ENCODE results near the gene CLSTN2. TPM values are rescaled to one million over a fixed set of nuclear protein-coding genes. Genes with fewer than 3 reads are reported as not detected.

The CLSTN2 gene
- total RNA-seq, 1 experiment from 2014 or later: not detected

DNA sequence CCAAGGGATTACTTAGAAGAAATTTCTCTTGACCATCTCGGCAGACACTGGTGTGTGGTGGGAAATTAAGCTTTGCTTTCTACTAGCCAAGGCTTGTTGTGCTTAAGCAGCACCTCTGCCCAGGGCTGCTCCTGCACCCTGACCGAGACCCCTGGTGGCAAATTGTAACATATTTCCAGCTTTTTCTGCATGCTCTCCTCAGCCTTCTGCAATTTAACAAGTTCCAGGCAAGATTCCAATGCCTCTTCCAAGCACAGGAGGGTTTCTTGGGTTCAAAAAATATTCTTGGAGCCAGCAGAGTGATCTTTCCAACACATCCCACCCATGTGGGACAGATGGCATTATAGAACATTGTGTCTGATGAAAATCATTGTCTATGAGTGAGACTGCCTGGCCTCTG, 210.5 kb downstream of the CLSTN2 start:
- H3K27ac ChIP-seq (ENCODE audit: low read length): no peak overlapping the region
- intact Hi-C loops (cut with micrococcal nuclease): no loop called here
- H2AFZ ChIP-seq (ENCODE audit: low read length): no peak overlapping the region
- no peaks in the 10 kb centered on the region for H4K20me1 ChIP-seq (ENCODE audit: low read length)
- ChIA-PET CTCF (no interaction called here), POLR2A (ENCODE audit: unreplicated experiment) (no interaction called here)
- no peaks in the 10 kb centered on the region for H3K9me3 ChIP-seq (ENCODE audit: low read length)
- H3K4me3 ChIP-seq (ENCODE audit: low read length): no peak overlapping the region
- no peak overlapping the region for H3K9ac ChIP-seq (ENCODE audit: low read length)
- no peaks in the 10 kb centered on the region for H3F3A ChIP-seq (ENCODE audit: low read length, unreplicated experiment)
- no peaks in the 10 kb centered on the region for H3K9me2 ChIP-seq (replicated peaks; ENCODE audit: low read length)
- no peak overlapping the region for H3K4me2 ChIP-seq (ENCODE audit: low read length)
- ATAC-seq: no peak
- H3K79me2 ChIP-seq (ENCODE audit: low read length): no peaks in the 10 kb centered on the region
- TF ChIP-seq, protein P1, sequence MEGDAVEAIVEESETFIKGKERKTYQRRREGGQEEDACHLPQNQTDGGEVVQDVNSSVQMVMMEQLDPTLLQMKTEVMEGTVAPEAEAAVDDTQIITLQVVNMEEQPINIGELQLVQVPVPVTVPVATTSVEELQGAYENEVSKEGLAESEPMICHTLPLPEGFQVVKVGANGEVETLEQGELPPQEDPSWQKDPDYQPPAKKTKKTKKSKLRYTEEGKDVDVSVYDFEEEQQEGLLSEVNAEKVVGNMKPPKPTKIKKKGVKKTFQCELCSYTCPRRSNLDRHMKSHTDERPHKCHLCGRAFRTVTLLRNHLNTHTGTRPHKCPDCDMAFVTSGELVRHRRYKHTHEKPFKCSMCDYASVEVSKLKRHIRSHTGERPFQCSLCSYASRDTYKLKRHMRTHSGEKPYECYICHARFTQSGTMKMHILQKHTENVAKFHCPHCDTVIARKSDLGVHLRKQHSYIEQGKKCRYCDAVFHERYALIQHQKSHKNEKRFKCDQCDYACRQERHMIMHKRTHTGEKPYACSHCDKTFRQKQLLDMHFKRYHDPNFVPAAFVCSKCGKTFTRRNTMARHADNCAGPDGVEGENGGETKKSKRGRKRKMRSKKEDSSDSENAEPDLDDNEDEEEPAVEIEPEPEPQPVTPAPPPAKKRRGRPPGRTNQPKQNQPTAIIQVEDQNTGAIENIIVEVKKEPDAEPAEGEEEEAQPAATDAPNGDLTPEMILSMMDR (conservative IDR thresholded peaks at IDR 0.05; ENCODE audit: low read depth, low read length): no peak
- TF ChIP-seq EZH2phosphoT487 (IDR thresholded peaks at IDR 0.05; ENCODE audit: borderline replicate concordance, low read length) (no peak), EZH2 (IDR thresholded peaks at IDR 0.05; ENCODE audit: low read length, unreplicated experiment) (no peak)
- no TSS peak for BruUV-seq (replicated peaks)
- DNase-seq: no peak
- H3K36me3 ChIP-seq (ENCODE audit: low read depth, low read length): no peaks in the 10 kb centered on the region
- H3K4me1 ChIP-seq (ENCODE audit: insufficient read depth, low read length): no peaks in the 10 kb centered on the region
- H3K27me3 ChIP-seq (ENCODE audit: low read length): no peaks in the 10 kb centered on the region

DNA sequence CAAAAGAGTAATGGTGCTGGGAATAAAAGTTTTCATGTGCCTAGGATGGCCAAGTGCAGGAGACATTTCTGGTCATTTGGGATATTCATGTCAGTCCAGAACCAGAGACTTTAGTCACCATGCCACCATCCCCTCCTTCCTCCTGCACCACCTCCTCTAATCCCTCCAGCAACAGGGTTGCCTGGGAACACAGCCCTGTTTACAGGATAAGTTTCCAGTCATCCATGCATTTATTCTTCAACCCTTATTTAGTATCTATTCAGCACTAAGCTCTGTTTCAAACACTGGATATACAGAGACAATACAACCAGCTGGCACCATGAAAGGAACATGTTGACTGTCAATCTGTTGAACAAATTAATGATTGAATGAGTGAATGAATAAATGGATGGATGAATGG, 211.7 kb downstream of the CLSTN2 start:
- H2AFZ ChIP-seq (ENCODE audit: low read length): no peak overlapping the region
- H3K4me3 ChIP-seq (ENCODE audit: low read length): no peak overlapping the region
- ChIA-PET POLR2A (ENCODE audit: unreplicated experiment) (no interaction called here), CTCF (no interaction called here)
- DNase-seq (no peak), ATAC-seq (no peak)
- no peaks in the 10 kb centered on the region for H3K9me2 ChIP-seq (replicated peaks; ENCODE audit: low read length)
- H3K79me2 ChIP-seq (ENCODE audit: low read length): no peaks in the 10 kb centered on the region
- H3K4me1 ChIP-seq (ENCODE audit: insufficient read depth, low read length): no peaks in the 10 kb centered on the region
- H3K9me3 ChIP-seq (ENCODE audit: low read length): no peaks in the 10 kb centered on the region
- TF ChIP-seq EZH2phosphoT487 (IDR thresholded peaks at IDR 0.05; ENCODE audit: borderline replicate concordance, low read length) (no peak), EZH2 (IDR thresholded peaks at IDR 0.05; ENCODE audit: low read length, unreplicated experiment) (no peak)
- TF ChIP-seq, protein P1 (conservative IDR thresholded peaks at IDR 0.05; ENCODE audit: low read depth, low read length): no peak
- intact Hi-C loops (cut with micrococcal nuclease): no loop called here
- no peaks in the 10 kb centered on the region for H3K36me3 ChIP-seq (ENCODE audit: low read depth, low read length)
- no peaks in the 10 kb centered on the region for H3F3A ChIP-seq (ENCODE audit: low read length, unreplicated experiment)
- no TSS peak for BruUV-seq (replicated peaks)
- H3K4me2 ChIP-seq (ENCODE audit: low read length): no peak overlapping the region
- H3K27ac ChIP-seq (ENCODE audit: low read length): no peak overlapping the region
- no peak overlapping the region for H3K9ac ChIP-seq (ENCODE audit: low read length)
- no peaks in the 10 kb centered on the region for H3K27me3 ChIP-seq (ENCODE audit: low read length)
- H4K20me1 ChIP-seq (ENCODE audit: low read length): no peaks in the 10 kb centered on the region

DNA sequence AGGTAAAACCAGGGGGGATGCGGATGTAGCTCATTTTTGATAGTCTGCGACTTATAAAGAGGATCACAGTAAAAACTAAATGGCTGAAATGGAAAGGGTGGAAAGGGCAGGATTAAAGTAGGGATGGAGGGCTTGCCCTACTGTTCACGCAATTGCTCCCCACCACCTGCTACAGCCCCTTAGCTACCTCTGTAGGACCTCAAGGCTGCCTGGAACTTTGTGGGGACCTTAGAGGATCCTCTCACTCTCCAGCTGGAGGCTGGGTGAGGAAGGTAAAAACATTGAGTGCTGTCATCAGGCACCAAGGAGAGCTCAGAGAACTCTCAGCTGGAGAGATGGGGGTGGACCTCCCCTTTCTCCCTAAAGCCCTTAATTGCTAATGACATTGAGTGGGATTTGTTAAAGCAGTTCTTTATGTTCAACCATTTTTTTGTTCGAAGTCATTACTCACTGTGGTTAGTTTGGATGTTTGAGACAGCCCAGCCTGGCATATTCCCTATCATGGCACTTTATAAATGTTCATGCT, 213.0 kb downstream of the CLSTN2 start:
- H3K36me3 ChIP-seq (ENCODE audit: low read depth, low read length): no peaks in the 10 kb centered on the region
- H3K9me3 ChIP-seq (ENCODE audit: low read length): no peaks in the 10 kb centered on the region
- H3K79me2 ChIP-seq (ENCODE audit: low read length): no peaks in the 10 kb centered on the region
- CTCF ChIA-PET: no interaction called here
- H3K9me2 ChIP-seq (replicated peaks; ENCODE audit: low read length): no peaks in the 10 kb centered on the region
- no peak overlapping the region for H3K9ac ChIP-seq (ENCODE audit: low read length)
- H3K4me1 ChIP-seq (ENCODE audit: insufficient read depth, low read length): no peaks in the 10 kb centered on the region
- DNase-seq (no peak), ATAC-seq (no peak)
- H2AFZ ChIP-seq (ENCODE audit: low read length): no peak overlapping the region
- H3K4me2 ChIP-seq (ENCODE audit: low read length): no peak overlapping the region
- no peaks in the 10 kb centered on the region for H3K27me3 ChIP-seq (ENCODE audit: low read length)
- TF ChIP-seq, protein P1 (conservative IDR thresholded peaks at IDR 0.05; ENCODE audit: low read depth, low read length): no peak
- TF ChIP-seq EZH2 (IDR thresholded peaks at IDR 0.05; ENCODE audit: low read length, unreplicated experiment) (no peak), EZH2phosphoT487 (IDR thresholded peaks at IDR 0.05; ENCODE audit: borderline replicate concordance, low read length) (no peak)
- H3K27ac ChIP-seq (ENCODE audit: low read length): no peak overlapping the region
- POLR2A ChIA-PET (ENCODE audit: unreplicated experiment): no interaction called here
- H3K4me3 ChIP-seq (ENCODE audit: low read length): no peak overlapping the region
- no peaks in the 10 kb centered on the region for H3F3A ChIP-seq (ENCODE audit: low read length, unreplicated experiment)
- no TSS peak for BruUV-seq (replicated peaks)
- intact Hi-C loops (cut with micrococcal nuclease): no loop called here
- H4K20me1 ChIP-seq (ENCODE audit: low read length): no peaks in the 10 kb centered on the region

Data from PC-3 (cell line).